ENCODE data around the gene STON1.

DNA sequence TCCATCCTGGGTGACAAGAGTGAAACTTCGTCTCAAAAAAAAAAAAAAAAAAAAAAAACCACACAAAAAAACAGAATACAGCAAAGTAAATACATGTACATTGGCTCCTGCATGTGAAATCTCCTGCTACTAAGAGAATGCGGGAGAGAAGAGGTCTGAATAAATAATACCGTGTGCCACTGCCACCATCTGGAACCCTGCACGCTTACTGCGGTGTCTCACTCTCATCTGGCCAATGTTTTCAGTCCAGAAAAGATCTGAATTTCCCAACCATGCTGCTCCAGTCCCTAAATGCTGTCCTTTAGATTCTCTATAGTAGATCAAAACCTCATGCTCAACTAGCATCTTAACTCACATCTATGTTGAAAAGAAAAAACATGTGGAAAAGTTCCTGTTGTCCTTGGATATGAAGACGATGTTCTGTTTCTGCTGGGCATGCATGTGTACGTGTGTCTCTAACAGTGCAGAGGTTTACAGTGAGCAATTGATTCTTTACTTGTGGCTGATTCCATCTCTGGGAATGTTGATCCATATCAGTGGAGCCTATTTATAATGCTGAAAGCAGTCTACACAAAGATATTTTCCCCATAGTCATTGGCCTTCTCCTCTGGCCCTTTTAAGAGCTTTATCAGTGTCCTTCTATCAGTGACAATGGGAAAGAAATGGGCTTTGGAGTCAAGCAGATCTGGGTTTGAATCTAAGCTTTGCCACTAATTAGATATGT is 11.9 kb downstream of the STON1 start:
- TF ChIP-seq, protein P1, sequence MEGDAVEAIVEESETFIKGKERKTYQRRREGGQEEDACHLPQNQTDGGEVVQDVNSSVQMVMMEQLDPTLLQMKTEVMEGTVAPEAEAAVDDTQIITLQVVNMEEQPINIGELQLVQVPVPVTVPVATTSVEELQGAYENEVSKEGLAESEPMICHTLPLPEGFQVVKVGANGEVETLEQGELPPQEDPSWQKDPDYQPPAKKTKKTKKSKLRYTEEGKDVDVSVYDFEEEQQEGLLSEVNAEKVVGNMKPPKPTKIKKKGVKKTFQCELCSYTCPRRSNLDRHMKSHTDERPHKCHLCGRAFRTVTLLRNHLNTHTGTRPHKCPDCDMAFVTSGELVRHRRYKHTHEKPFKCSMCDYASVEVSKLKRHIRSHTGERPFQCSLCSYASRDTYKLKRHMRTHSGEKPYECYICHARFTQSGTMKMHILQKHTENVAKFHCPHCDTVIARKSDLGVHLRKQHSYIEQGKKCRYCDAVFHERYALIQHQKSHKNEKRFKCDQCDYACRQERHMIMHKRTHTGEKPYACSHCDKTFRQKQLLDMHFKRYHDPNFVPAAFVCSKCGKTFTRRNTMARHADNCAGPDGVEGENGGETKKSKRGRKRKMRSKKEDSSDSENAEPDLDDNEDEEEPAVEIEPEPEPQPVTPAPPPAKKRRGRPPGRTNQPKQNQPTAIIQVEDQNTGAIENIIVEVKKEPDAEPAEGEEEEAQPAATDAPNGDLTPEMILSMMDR (IDR thresholded peaks at IDR 0.05; ENCODE audit: insufficient read depth, low read length, poor library complexity, severe bottlenecking): no peak
- no peak for TF ChIP-seq EZH2phosphoT487 (conservative IDR thresholded peaks at IDR 0.05; ENCODE audit: low read length)
